Gastrocnemius medialis (tissue), 4 donors: ENCODE measurements around the gene NRF1. TPM values are rescaled to one million over a fixed set of nuclear protein-coding genes. Genes with fewer than 3 reads are reported as not detected.

Experiments
- ATAC-seq, 2 donors: fragments of 150-250 bp; one replicate each; pipeline ENCODE4 v1.9.1; 2016
- DNase-seq, 2 donors: peaks; one replicate each; pipeline ENCODE4 v3.0.0-alpha.2; 2019
- H3K27ac ChIP-seq, 4 donors: fragments of 200-600 bp; sonication (generic); 1 replicate in 1 of 4; 2 replicates in 3 of 4; pipeline ENCODE4 v1.5.1; 2016 to 2018; ENCODE audit warnings: mild to moderate bottlenecking in 2 of 4, moderate library complexity in 1 of 4
- H3K27me3 ChIP-seq, 3 donors: fragments of 200-600 bp; sonication (generic) in 2 of 3; 1 replicate in 1 of 3; 2 replicates in 2 of 3; pipeline versions ENCODE4 v1.5.1 to v1.6.0; 2016 to 2019; ENCODE audit warnings: mild to moderate bottlenecking in 1 of 3, moderate library complexity in 1 of 3
- H3K36me3 ChIP-seq, 2 donors: fragments of 200-600 bp; sonication (generic) in 1 of 2; one replicate each; pipeline ENCODE4 v1.5.1; 2017 to 2018
- H3K4me1 ChIP-seq, 2 donors: fragments of 200-600 bp; sonication (generic) in 1 of 2; one replicate each; pipeline ENCODE4 v1.5.1; 2016 to 2017; ENCODE audit warnings: mild to moderate bottlenecking in 2 of 2
- H3K4me3 ChIP-seq, 4 donors: fragments of 200-600 bp; sonication (generic) in 3 of 4; 1 replicate in 1 of 4; 2 replicates in 3 of 4; pipeline ENCODE4 v1.5.1; 2016 to 2019; ENCODE audit warnings: mild to moderate bottlenecking in 2 of 4
- H3K9me3 ChIP-seq, 3 donors: fragments of 200-600 bp; sonication (generic) in 2 of 3; 1 replicate in 1 of 3; 2 replicates in 2 of 3; pipeline ENCODE4 v1.5.1; 2016 to 2019
- CTCF ChIP-seq, 5 experiments: fragments of 450-650 bp in 3 of 5; fragments of 200-600 bp in 2 of 5; sonication (generic) in 2 of 5; IDR thresholded peaks in 4 of 5; conservative IDR thresholded peaks in 1 of 5; 1 replicate in 4 of 5; 2 replicates in 1 of 5; pipeline ENCODE4 v1.5.1; 2016 to 2019; ENCODE audit warnings: antibody characterized with exemption in 5 of 5, mild to moderate bottlenecking in 3 of 5, moderate library complexity in 3 of 5
- POLR2A ChIP-seq, 2 donors: fragments of 450-650 bp; IDR thresholded peaks; one replicate each; pipeline ENCODE4 v1.6.1; 2017; ENCODE audit warnings: antibody characterized with exemption in 2 of 2, mild to moderate bottlenecking in 2 of 2, moderate library complexity in 2 of 2
- in situ Hi-C, 4 donors: fragments of 200-750 bp; cut with MboI; loops; one replicate each; pipeline versions ENCODE4 v1.15.0 to v1.8.0; 2017; ENCODE audit warnings: low sequenced_read_pairs in 4 of 4
- intact Hi-C: fragments of 100-400 bp; cut with DNase I; formaldehyde crosslinking; loops from one replicate; pipeline ENCODE4 v1.15.1; 2023; ENCODE audit warnings: low total_unique reads
- total RNA-seq, 4 donors: library from RNA; depleted of rRNA; stranded (reverse); fragments of >200 nt; gene quantifications; one replicate each; pipeline versions ENCODE4 v1.1.0 to v1.2.3, GENCODE V29; 2016

The NRF1 gene
- total RNA-seq, 4 donors from 2014 or later: 11.3 to 26.3 (median 18.0) TPM

DNA sequence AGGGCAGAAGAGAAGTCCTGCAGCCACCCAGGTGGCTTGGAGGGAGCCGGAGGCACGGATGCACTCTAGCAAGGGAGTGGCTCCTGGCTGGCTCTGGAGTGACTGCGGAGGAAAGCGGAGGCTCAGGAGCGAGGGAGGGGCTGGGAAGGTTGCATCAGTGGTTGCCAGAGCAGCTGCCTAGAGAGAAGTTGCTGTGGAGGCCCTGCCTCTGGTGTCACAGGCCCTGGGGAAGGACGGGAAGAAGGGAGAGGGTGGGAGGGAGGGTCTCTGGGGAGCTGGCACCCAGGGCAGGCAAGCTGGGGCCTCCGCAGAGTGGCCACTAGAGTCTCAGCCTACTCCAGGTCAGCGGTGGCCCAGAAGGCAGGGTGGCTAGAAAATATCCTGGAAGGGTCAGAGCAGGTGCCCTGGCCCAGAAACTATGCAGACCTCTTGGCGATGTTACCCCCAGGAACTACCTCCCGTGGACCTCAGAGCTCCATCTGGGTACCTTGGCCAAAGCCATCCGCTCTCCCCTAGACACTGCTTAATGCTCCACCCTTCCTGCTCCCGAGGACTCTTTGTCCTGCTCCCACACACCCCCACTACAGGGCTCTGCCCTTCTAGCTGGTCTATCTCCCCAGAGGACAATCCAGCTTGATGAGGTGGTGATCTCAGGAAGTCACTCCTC lies 164.3 kb downstream of the NRF1 start:
- no peak for TF ChIP-seq CTCF (IDR thresholded peaks at IDR 0.05 in 4 of 5, conservative IDR thresholded peaks at IDR 0.05 in 1 of 5)
- TF ChIP-seq POLR2A (IDR thresholded peaks at IDR 0.05): no peak
- no peaks in the 10 kb centered on the region for H3K9me3 ChIP-seq
- no peak overlapping the region for H3K27ac ChIP-seq
- H3K4me1 ChIP-seq: peaks cover 10 to 16% of the 10 kb centered on the region in 2 donors
- H3K36me3 ChIP-seq: no peaks in the 10 kb centered on the region
- ATAC-seq (no peak), DNase-seq (peak in 1 of 2 donors; percentile 5)
- in situ Hi-C loops (no loop called here), intact Hi-C loops (no loop called here)
- peaks cover 31 to 38% (median 34%) of the 10 kb centered on the region in 3 donors for H3K27me3 ChIP-seq
- H3K4me3 ChIP-seq: no peak overlapping the region

DNA sequence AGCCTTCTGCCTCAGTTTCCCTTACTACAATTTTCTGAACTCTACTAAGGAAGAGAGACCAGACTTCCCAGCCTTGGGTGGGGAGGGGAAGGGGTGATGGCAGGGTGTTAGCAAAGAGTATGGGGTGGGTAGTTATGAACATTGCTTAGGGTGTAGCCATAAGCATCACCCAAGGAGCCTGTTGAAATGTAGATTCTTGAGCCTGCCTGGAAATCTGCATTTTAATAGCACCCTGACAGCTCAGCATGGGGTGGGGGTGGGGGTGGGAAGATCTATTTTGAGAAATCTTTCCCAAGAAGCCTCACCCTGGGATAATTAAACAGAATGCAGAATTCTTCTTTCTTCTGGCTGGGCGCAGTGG lies 164.8 kb downstream of the NRF1 start:
- no peaks in the 10 kb centered on the region for H3K9me3 ChIP-seq
- no peak overlapping the region for H3K27ac ChIP-seq
- H3K27me3 ChIP-seq: peaks cover 36 to 43% (median 40%) of the 10 kb centered on the region in 3 donors
- no peaks in the 10 kb centered on the region for H3K36me3 ChIP-seq
- no peak for ATAC-seq
- TF ChIP-seq POLR2A (IDR thresholded peaks at IDR 0.05) (no peak), CTCF (IDR thresholded peaks at IDR 0.05 in 4 of 5, conservative IDR thresholded peaks at IDR 0.05 in 1 of 5) (no peak)
- H3K4me1 ChIP-seq: peaks cover 14 to 21% of the 10 kb centered on the region in 2 donors
- intact Hi-C loops: no loop called here
- DNase-seq: no peak
- no peak overlapping the region for H3K4me3 ChIP-seq
- in situ Hi-C loops: no loop called here

DNA sequence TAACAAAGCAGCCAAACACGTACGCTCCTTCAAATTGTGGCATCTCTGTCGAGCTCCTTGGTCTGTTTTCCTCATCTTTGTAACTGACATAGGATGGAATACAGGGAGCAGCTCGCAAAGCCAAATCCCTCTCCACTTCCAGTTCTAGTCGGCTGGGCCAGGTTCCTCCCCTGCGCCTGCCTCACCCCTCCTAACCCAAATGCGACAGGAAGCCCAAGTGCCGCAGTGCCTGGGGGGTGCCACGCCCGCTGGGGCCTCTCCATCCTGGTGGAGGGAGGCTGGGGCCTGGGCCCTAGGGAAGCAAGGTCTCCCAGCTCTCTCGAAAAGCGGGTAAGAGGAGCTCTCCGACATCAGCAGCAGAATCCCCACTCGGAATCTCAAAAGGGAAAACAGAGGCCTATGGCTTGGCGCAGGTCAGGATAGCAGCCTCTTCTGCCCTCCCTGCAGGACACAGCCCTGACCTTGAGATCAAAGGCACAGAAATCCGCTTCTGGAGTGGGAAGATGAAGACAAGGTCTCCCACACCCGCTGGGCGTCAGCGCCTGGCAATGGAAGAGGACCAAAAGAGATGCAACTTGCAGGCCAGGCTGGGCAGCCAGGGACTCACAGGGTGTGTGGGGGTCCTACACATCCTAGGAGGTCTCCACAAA lies 165.8 kb downstream of the NRF1 start:
- in situ Hi-C loops: no loop called here
- intact Hi-C loops: no loop called here
- no peak overlapping the region for H3K27ac ChIP-seq
- DNase-seq: no peak
- ATAC-seq: no peak
- H3K27me3 ChIP-seq: peaks cover 46 to 52% (median 49%) of the 10 kb centered on the region in 3 donors
- peaks cover 22 to 23% of the 10 kb centered on the region in 2 donors for H3K4me1 ChIP-seq
- H3K4me3 ChIP-seq: no peak overlapping the region
- no peaks in the 10 kb centered on the region for H3K36me3 ChIP-seq
- TF ChIP-seq POLR2A (IDR thresholded peaks at IDR 0.05): no peak
- no peak for TF ChIP-seq CTCF (IDR thresholded peaks at IDR 0.05 in 4 of 5, conservative IDR thresholded peaks at IDR 0.05 in 1 of 5)
- no peaks in the 10 kb centered on the region for H3K9me3 ChIP-seq

GRCh38 chr7:129777993-129778769 lies 166.7 kb downstream of the NRF1 start:
- Histone ChIP-seq H3K36me3 (no peaks in the 10 kb centered on the region), H3K27me3 (peaks cover 54 to 61% (median 58%) of the 10 kb centered on the region in 3 donors), H3K9me3 (no peaks in the 10 kb centered on the region), H3K4me1 (peaks cover 23 to 25% of the 10 kb centered on the region in 2 donors), H3K4me3 (no peak overlapping the region), H3K27ac (no peak overlapping the region)
- in situ Hi-C loops: no loop called here
- intact Hi-C loops: no loop called here
- DNase-seq (no peak), ATAC-seq (no peak)
- TF ChIP-seq CTCF (IDR thresholded peaks at IDR 0.05 in 4 of 5, conservative IDR thresholded peaks at IDR 0.05 in 1 of 5): no peak
- no peak for TF ChIP-seq POLR2A (IDR thresholded peaks at IDR 0.05)
